Measurements from ENCODE around the gene STK32B.
"Not testable (repeated sequence)": the region's sequence is repeated elsewhere in the genome, so short reads cannot be mapped to it uniquely, and the experiment has no call there.

The STK32B gene

DNA sequence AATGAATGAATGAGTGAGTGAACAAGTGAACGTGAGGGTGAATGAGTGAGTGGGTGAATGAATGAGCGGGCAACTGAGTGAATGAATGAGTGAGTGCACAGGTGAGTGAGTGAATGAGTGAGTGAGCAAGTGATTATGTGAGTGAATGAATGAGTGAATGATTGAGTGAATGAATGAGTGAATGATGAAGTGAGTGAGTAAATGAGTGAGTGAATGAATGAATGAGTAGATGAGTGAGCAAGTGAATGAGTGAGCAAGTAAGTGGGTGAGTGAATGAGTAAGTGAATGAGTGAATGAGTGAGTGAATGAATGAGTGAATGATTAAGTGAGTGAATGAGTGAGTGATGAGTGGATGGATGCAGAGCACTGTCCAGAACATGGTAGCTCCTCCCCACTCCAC lies 205.8 kb downstream of the STK32B start:
- Histone ChIP-seq H3K4me2 (no peak overlapping the region), H3K9ac (no peak overlapping the region), H3K36me3 (no peaks in the 10 kb centered on the region), H3K27me3 (no peaks in the 10 kb centered on the region), H3K9me3 (no peaks in the 10 kb centered on the region), H3K4me1 (no peaks in the 10 kb centered on the region), H3K4me3 (no peak overlapping the region), H3K27ac (no peak overlapping the region), H4K20me1 (no peaks in the 10 kb centered on the region)
- no peak for TF ChIP-seq Cebpa-rat (IDR thresholded peaks at IDR 0.05)

DNA sequence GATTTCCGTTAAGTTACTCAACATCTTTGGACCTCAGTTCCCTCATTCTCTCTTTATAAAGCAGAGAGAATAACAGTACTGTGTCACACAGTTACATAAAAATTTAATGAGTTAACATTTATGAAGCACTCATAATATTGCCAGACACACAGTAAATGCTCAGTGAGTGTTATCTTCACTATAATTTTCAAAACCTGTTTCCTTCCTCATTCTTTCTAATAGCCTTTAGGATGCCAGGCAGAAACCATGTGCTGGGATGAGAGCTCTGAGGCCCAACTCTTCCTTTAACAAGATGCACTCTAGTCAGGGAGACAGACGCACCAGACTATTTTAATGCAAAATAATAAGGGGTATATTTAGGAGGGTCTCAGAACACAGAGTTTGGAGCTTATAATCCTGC lies 208.2 kb downstream of the STK32B start:
- Histone ChIP-seq H3K4me2 (no peak overlapping the region), H3K9me3 (no peaks in the 10 kb centered on the region), H3K4me3 (no peak overlapping the region), H3K4me1 (no peaks in the 10 kb centered on the region), H3K36me3 (no peaks in the 10 kb centered on the region), H3K27me3 (no peaks in the 10 kb centered on the region), H3K27ac (no peak overlapping the region), H4K20me1 (no peaks in the 10 kb centered on the region), H3K9ac (no peak overlapping the region)
- TF ChIP-seq Cebpa-rat (IDR thresholded peaks at IDR 0.05), result no peak

GRCh38 chr4:5260121-5260520 lies 208.8 kb downstream of the STK32B start:
- no peaks in the 10 kb centered on the region for H3K4me1 ChIP-seq
- no peaks in the 10 kb centered on the region for H3K27me3 ChIP-seq
- no peak overlapping the region for H3K4me3 ChIP-seq
- TF ChIP-seq Cebpa-rat (IDR thresholded peaks at IDR 0.05), result no peak
- no peak overlapping the region for H3K9ac ChIP-seq
- no peak overlapping the region for H3K27ac ChIP-seq
- no peaks in the 10 kb centered on the region for H3K36me3 ChIP-seq
- no peaks in the 10 kb centered on the region for H3K9me3 ChIP-seq
- no peaks in the 10 kb centered on the region for H4K20me1 ChIP-seq
- H3K4me2 ChIP-seq, result no peak overlapping the region

DNA sequence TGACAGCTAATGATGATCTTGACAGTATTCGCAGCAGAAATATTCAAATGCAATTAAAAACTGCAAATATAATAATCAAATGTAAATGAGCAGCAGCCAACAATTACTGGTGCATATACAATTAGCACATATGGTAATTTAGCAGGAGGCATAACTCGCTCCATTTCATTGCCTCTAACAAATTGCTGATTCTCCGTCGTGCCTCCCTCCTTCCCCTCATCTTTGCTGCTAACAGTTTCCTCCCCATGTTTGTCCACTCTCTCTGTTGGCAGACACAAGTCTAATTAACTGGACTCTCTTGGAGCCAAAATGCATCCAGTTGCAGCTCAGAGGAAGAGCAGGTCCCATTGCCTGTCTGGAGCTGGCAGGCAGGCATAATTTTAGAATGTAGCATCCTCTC lies 210.6 kb downstream of the STK32B start:
- Histone ChIP-seq H3K9me3 (no peaks in the 10 kb centered on the region), H3K9ac (no peak overlapping the region), H3K27me3 (no peaks in the 10 kb centered on the region), H4K20me1 (no peaks in the 10 kb centered on the region), H3K4me2 (no peak overlapping the region), H3K36me3 (no peaks in the 10 kb centered on the region), H3K4me1 (no peaks in the 10 kb centered on the region), H3K27ac (no peak overlapping the region), H3K4me3 (no peak overlapping the region)
- no peak for TF ChIP-seq Cebpa-rat (IDR thresholded peaks at IDR 0.05)

DNA sequence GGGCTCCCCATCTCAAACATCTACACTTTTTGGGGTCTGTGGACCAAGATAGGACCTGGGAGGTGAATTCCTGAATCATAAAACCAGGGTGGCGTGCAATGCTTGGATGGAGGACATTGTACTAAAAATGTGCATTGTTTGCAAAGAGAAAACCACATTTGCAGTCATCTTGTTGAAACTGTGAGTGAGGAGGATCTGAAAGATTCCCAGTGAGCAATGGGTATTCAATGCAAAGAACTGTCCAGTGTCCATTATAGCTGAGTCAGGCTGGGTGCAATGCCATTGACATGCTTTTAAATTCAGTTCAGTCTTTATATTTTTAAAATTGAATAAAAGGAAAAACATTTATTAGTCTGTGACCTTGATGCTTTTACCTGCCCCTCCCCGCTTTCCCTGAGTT lies 215.7 kb downstream of the STK32B start:
- no peaks in the 10 kb centered on the region for H3K36me3 ChIP-seq
- H3K4me2 ChIP-seq, result no peak overlapping the region
- no peak overlapping the region for H3K4me3 ChIP-seq
- H3K27me3 ChIP-seq, result no peaks in the 10 kb centered on the region
- no peaks in the 10 kb centered on the region for H3K4me1 ChIP-seq
- no peaks in the 10 kb centered on the region for H4K20me1 ChIP-seq
- no peak overlapping the region for H3K9ac ChIP-seq
- no peak for TF ChIP-seq Cebpa-rat (IDR thresholded peaks at IDR 0.05)
- H3K9me3 ChIP-seq, result no peaks in the 10 kb centered on the region
- H3K27ac ChIP-seq, result no peak overlapping the region

DNA sequence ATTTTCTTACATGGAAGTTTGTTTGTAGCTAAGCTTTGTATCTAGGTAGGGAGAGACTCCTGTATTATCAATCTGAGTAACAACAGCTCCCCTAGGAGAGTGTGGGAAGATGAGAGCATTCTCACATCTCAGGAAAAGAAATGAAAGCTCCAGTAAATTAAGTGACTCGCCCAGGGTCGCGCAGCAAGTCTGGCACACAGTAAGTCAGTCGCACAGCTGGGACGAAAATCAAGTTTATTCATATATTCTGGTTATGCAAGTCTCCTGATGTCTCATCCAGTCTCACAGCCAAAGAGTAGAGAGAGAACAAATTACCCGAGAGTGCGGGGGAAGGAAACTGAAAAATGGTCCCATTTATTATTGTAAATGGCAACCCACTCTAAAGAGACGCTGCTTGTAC lies 216.1 kb downstream of the STK32B start:
- Histone ChIP-seq H3K27me3 (no peaks in the 10 kb centered on the region), H3K9ac (no peak overlapping the region), H3K36me3 (no peaks in the 10 kb centered on the region), H3K4me3 (no peak overlapping the region), H3K9me3 (no peaks in the 10 kb centered on the region), H3K4me2 (no peak overlapping the region), H3K4me1 (no peaks in the 10 kb centered on the region), H4K20me1 (no peaks in the 10 kb centered on the region), H3K27ac (no peak overlapping the region)
- TF ChIP-seq Cebpa-rat (IDR thresholded peaks at IDR 0.05), result no peak

DNA sequence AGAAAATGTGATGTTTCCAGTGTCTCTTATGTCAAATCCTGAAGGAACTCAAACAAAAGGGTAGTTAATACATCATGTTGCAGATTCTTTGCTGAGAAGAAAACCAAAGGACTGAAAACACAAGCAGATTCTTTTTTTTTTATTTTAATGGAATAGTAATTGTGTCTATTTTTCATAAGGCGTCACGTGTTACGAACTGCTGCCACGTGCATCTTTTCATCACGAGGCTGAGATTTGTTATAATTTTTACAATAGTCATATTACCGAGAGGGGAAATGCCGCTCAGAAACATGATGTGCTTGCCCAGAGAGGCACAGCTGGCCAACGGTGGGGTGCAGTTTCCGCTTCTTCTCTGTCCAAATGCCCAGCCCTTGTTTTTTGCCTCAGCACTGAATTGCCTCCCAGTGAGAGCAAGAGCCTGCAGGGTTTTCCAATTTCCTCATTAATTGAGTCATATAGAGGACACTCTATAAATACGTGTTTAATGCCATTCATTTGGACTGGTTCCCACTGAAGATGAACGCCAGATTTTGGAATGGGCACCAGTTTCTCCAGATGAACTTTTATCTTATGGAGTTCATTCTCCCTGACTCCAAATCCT lies 225.3 kb downstream of the STK32B start:
- Histone ChIP-seq H3K9ac (no peak overlapping the region), H3K27me3 (no peaks in the 10 kb centered on the region), H3K36me3 (no peaks in the 10 kb centered on the region), H3K4me1 (no peaks in the 10 kb centered on the region), H3K9me3 (0 out of 2 replicates have a peak, but pooled peaks cover 3% of the 10 kb centered on the region), H3K27ac (no peak overlapping the region), H3K4me3 (no peak overlapping the region), H3K4me2 (no peak overlapping the region), H4K20me1 (no peaks in the 10 kb centered on the region)
- TF ChIP-seq Cebpa-rat (IDR thresholded peaks at IDR 0.05), result no peak

DNA sequence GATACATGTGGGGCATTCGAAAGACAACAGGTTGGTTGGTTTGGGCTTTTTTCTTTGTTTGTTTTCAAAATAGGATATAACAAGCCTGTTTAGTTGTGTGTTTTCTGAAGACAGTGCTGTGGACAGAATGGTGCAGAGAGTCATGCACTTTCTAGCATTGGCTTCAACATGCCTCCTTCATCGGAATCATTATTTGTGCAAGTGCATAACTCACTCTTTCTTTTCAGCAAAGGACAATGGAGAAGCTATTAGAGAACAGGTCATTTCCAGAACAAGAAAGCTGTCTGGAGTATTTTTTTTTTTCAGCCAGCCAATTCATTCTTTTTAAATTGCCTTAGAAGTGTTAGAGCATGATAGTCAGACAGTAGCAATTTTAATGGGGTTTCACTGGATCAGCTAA lies 225.8 kb downstream of the STK32B start:
- Histone ChIP-seq H3K27ac (no peak overlapping the region), H3K36me3 (no peaks in the 10 kb centered on the region), H3K4me3 (no peak overlapping the region), H3K4me2 (no peak overlapping the region), H4K20me1 (no peaks in the 10 kb centered on the region), H3K9me3 (0 out of 2 replicates have a peak, but pooled peaks cover 3% of the 10 kb centered on the region), H3K27me3 (no peaks in the 10 kb centered on the region), H3K9ac (no peak overlapping the region), H3K4me1 (no peaks in the 10 kb centered on the region)
- no peak for TF ChIP-seq Cebpa-rat (IDR thresholded peaks at IDR 0.05)

DNA sequence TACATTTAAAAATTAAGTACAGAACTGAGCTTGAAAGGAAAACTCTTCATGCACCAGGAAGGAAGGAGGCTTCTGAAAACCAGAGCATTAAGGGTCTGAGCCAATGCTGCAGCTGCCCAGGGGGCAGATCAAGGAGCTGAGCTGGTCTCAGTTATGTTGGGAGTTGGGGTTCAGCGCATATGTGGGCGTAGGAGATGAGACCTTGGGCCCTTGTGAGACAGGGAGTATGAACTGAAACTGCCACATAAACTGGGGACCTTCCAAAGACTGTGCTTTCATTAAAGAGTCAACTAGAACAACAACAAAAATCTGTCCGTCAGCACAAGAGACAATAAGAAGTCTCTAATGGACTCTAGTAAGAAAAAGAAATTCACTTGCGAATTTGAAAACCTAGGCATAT lies 226.9 kb downstream of the STK32B start:
- Histone ChIP-seq H3K36me3 (no peaks in the 10 kb centered on the region), H4K20me1 (no peaks in the 10 kb centered on the region), H3K9me3 (0 out of 2 replicates have a peak, but pooled peaks cover 3% of the 10 kb centered on the region), H3K4me1 (no peaks in the 10 kb centered on the region), H3K27ac (no peak overlapping the region), H3K4me3 (no peak overlapping the region), H3K27me3 (no peaks in the 10 kb centered on the region), H3K9ac (no peak overlapping the region), H3K4me2 (no peak overlapping the region)
- no peak for TF ChIP-seq Cebpa-rat (IDR thresholded peaks at IDR 0.05)

GRCh38 chr4:5280069-5280468 lies 228.8 kb downstream of the STK32B start:
- not testable (repeated sequence) for H3K4me1 ChIP-seq, H3K36me3 ChIP-seq, H3K27ac ChIP-seq, H3K9me3 ChIP-seq, H3K4me2 ChIP-seq, H4K20me1 ChIP-seq, H3K4me3 ChIP-seq, H3K27me3 ChIP-seq, H3K9ac ChIP-seq

GRCh38 chr4:5280828-5281227 lies 229.5 kb downstream of the STK32B start:
- no peaks in the 10 kb centered on the region for H3K27me3 ChIP-seq
- H3K27ac ChIP-seq, result no peak overlapping the region
- no peaks in the 10 kb centered on the region for H3K9me3 ChIP-seq
- H3K4me2 ChIP-seq, result no peak overlapping the region
- H3K4me3 ChIP-seq, result no peak overlapping the region
- no peak overlapping the region for H3K9ac ChIP-seq
- no peak for TF ChIP-seq Cebpa-rat (IDR thresholded peaks at IDR 0.05)
- H4K20me1 ChIP-seq, result no peaks in the 10 kb centered on the region
- H3K36me3 ChIP-seq, result no peaks in the 10 kb centered on the region
- no peaks in the 10 kb centered on the region for H3K4me1 ChIP-seq
